ENCODE results near the gene FAM216A. TPM values are rescaled to one million over a fixed set of nuclear protein-coding genes. Genes with fewer than 3 reads are reported as not detected.

FAM216A gene
- total and polyA plus RNA-seq, 9 of the 15 experiments (the other 6 are each of a cell fraction or from before 2014, with no cell fraction given) = 17.2 to 96.9 (median 48.5) TPM

GRCh38 chr12:110468214-110469048 is at the start of gene FAM216A, which contains the start of gene GPN3 (continued):
- TF ChIP-seq BCLAF1 (IDR thresholded peaks at IDR 0.05; ENCODE audit: borderline replicate concordance in 1 of 2, control insufficient read depth in 1 of 2, low read depth in 2 of 2, low read length in 1 of 2) (no peak), COPS2 (conservative IDR thresholded peaks at IDR 0.05) (no peak), GATA2 (CRISPR knock-in tag; IDR thresholded peaks at IDR 0.05) (peak; percentile 20; the same call in 1 of the 2 replicates), HNRNPUL1 (IDR thresholded peaks at IDR 0.05; ENCODE audit: low read length) (no peak), SRSF9 (IDR thresholded peaks at IDR 0.05; ENCODE audit: borderline replicate concordance, low read depth, low read length) (no peak), ATF3 (IDR thresholded peaks at IDR 0.05) (peak; percentile 19; the same call in 1 of the 2 replicates), ATF3 (CRISPR knock-in tag; conservative IDR thresholded peaks at IDR 0.05) (no peak), PML (IDR thresholded peaks at IDR 0.05; ENCODE audit: low read length) (peak; percentile 68), MAFF (IDR thresholded peaks at IDR 0.05; ENCODE audit: low read length) (no peak), RB1 (IDR thresholded peaks at IDR 0.05; ENCODE audit: low read depth) (peak; percentile 71; the same call in 1 of the 2 replicates), FOXM1 (IDR thresholded peaks at IDR 0.05; ENCODE audit: low read depth) (peak; percentile 77), FOXM1 (CRISPR knock-in tag; IDR thresholded peaks at IDR 0.05; ENCODE audit: low read depth) (no peak), CBFB (CRISPR knock-in tag; IDR thresholded peaks at IDR 0.05) (peak; percentile 77; the same call in 1 of the 2 replicates), ZNF707 (CRISPR knock-in tag; conservative IDR thresholded peaks at IDR 0.05) (no peak), NKRF (IDR thresholded peaks at IDR 0.05; ENCODE audit: borderline replicate concordance) (no peak; the same call in 1 of the 2 replicates), TAL1 (IDR thresholded peaks at IDR 0.05) (no peak), MIER1 (IDR thresholded peaks at IDR 0.05; ENCODE audit: low read depth) (no peak), ARID3A (IDR thresholded peaks at IDR 0.05; ENCODE audit: borderline replicate concordance, low read depth, low read length) (no peak)

Data from K562 (cell line).